Osteoblast (primary cell): Measurements from ENCODE around the gene WDR26. TPM values are rescaled to one million over a fixed set of nuclear protein-coding genes. Genes with fewer than 3 reads are reported as not detected.

Experiments used
- DNase-seq: peaks from one replicate; pipeline ENCODE4 v3.0.0; 2011; ENCODE audit warnings: low spot score, mixed read lengths; ENCODE audit not compliant: insufficient read length; ENCODE audit errors: missing footprints
- H2AFZ ChIP-seq: 2 replicates; pipeline ENCODE4 v1.6.0; 2011; ENCODE audit warnings: mild to moderate bottlenecking, low read length
- H3K27ac ChIP-seq: 2 replicates; pipeline ENCODE4 v1.5.1; 2011; ENCODE audit warnings: mild to moderate bottlenecking, low read depth, low read length, moderate library complexity
- H3K27me3 ChIP-seq: 2 replicates; pipeline ENCODE4 v1.6.0; 2012; ENCODE audit warnings: mild to moderate bottlenecking, control low read depth, inconsistent platforms, low read length, moderate library complexity; ENCODE audit not compliant: insufficient read depth
- H3K36me3 ChIP-seq: 2 replicates; pipeline ENCODE4 v1.5.1; 2011; ENCODE audit warnings: mild to moderate bottlenecking, low read length, control low read depth, moderate library complexity; ENCODE audit not compliant: insufficient read depth
- H3K4me1 ChIP-seq: 2 replicates; pipeline ENCODE4 v1.5.1; 2011; ENCODE audit warnings: mild to moderate bottlenecking, low read length, control low read depth, moderate library complexity; ENCODE audit not compliant: insufficient read depth
- H3K4me2 ChIP-seq: 2 replicates; pipeline ENCODE4 v1.6.0; 2011; ENCODE audit warnings: mild to moderate bottlenecking, low read length; ENCODE audit not compliant: insufficient read depth
- H3K4me3 ChIP-seq: fragments of 200-600 bp; sonication (generic); 3 replicates; pipeline ENCODE4 v1.5.1; 2012; ENCODE audit warnings: mild to moderate bottlenecking, low read length, inconsistent platforms; ENCODE audit not compliant: insufficient read depth
- H3K79me2 ChIP-seq: 2 replicates; pipeline ENCODE4 v1.6.0; 2012; ENCODE audit warnings: mild to moderate bottlenecking, low read length, control low read depth, inconsistent platforms; ENCODE audit not compliant: insufficient read depth
- H3K9me3 ChIP-seq: 2 replicates; pipeline ENCODE4 v1.5.1; 2011; ENCODE audit warnings: low read depth, low read length, control low read depth
- H4K20me1 ChIP-seq: 2 replicates; pipeline ENCODE4 v1.6.0; 2012; ENCODE audit warnings: mild to moderate bottlenecking, low read length, control low read depth; ENCODE audit not compliant: insufficient read depth
- total RNA-seq: library from RNA; depleted of rRNA; stranded (reverse); fragments of >200 nt; gene quantifications from 2 replicates; pipeline ENCODE4 v1.2.3, GENCODE V29; 2012
- TF ChIP-seq, protein P1 (sequence below): IDR thresholded peaks from 2 replicates; pipeline ENCODE4 v1.5.1; 2011; ENCODE audit warnings: mild to moderate bottlenecking, low read depth, low read length, moderate library complexity; ENCODE audit errors: extremely low read depth

WDR26 gene
- total RNA-seq, 1 donor = 78.9 TPM

DNA sequence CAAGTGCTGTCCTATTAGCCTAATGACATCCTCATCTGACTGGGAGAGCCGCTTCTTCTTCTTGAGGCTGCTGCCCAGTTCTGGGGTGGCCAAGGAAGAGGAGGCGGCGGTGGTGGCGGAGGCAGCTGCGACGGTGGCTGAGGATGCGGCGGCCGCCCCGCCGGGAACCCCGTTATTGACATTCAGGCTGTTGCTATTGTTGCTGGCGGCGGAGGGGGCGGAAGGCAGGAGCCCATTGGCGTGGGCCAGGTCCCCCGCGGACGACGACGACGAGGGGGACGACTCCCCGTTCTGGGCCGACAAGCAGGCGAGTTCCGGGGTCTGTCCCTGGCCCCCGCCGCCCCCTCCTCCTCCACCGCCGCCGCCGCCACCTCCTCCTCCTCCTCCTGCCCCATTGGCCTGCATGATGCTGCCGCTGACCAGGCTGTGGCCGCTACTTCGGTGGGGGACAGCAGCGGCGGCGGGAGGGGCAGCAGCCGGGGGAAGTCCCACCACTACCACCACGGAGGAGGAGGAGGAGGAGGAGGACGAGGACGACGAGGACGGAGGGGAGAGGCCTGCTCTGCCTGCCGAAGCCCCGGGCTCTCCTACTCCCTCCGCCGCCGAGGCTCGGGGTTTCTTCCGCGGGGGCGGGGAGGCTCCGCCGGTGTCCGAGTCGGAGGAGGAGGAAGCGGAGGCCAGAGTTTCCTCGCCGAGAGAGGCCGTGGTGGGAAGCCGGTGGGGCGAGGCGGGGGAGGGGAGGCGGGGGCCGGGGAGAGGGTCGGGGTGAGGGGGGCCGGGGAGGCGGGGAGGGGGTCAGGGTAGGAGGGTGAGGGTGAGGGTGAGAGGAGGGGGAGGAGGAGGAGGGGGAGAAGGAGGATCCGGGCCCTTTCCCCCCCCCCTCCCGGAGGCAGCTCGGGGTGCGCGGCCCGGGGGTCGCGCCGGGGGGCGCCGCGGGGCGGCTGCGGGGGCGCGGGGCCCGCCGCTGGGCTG, 610 bp downstream of the WDR26 start:
- DNase-seq = peak; percentile 91
- peak overlapping the region; percentile 95 for H3K4me3 ChIP-seq
- no peaks in the 10 kb centered on the region for H3K9me3 ChIP-seq
- TF ChIP-seq, protein P1, sequence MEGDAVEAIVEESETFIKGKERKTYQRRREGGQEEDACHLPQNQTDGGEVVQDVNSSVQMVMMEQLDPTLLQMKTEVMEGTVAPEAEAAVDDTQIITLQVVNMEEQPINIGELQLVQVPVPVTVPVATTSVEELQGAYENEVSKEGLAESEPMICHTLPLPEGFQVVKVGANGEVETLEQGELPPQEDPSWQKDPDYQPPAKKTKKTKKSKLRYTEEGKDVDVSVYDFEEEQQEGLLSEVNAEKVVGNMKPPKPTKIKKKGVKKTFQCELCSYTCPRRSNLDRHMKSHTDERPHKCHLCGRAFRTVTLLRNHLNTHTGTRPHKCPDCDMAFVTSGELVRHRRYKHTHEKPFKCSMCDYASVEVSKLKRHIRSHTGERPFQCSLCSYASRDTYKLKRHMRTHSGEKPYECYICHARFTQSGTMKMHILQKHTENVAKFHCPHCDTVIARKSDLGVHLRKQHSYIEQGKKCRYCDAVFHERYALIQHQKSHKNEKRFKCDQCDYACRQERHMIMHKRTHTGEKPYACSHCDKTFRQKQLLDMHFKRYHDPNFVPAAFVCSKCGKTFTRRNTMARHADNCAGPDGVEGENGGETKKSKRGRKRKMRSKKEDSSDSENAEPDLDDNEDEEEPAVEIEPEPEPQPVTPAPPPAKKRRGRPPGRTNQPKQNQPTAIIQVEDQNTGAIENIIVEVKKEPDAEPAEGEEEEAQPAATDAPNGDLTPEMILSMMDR = no peak
- H3K79me2 ChIP-seq = peaks cover 66% of the 10 kb centered on the region
- H3K27ac ChIP-seq = peak overlapping the region; percentile 67
- peak overlapping the region; percentile 98 for H3K4me2 ChIP-seq
- peaks cover 35% of the 10 kb centered on the region for H4K20me1 ChIP-seq
- H3K4me1 ChIP-seq = peaks cover 49% of the 10 kb centered on the region
- peaks cover 11% of the 10 kb centered on the region for H3K36me3 ChIP-seq
- no peak overlapping the region for H2AFZ ChIP-seq
- H3K27me3 ChIP-seq = no peaks in the 10 kb centered on the region

DNA sequence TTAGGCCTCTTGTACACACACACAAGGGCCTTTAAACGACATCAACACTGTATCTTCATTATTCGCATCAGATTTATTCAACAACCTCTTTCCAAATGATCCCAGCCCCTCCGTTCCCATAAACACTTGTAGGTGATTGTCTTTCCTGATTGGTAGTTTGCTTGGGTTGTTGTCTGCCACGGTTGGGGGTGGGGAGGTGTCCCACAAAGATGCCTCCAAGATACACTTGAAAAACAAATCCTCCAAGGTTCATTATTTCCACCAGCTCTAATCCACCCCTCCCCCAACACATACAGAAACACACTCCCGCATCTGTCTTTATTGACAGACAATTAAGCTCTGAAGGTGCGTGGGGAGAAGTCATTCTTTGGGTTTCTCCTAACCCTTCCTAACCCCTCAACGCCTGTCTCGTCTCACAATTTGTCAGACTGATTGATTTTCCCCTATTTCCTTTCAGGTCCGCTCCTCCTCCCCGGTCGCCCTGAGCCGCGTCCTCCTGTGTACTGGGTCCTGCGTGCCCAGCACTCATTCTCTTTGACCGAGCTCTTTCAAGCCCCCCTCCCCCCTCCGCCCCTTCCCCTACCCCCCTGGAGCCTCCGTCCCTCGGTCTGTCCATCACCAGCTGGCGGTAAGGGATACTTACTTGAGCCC, 1.4 kb downstream of the WDR26 start:
- Histone ChIP-seq H3K9me3 (no peaks in the 10 kb centered on the region), H3K79me2 (peaks cover 72% of the 10 kb centered on the region), H3K27me3 (no peaks in the 10 kb centered on the region), H3K27ac (peak overlapping the region; percentile 67), H3K4me1 (peaks cover 50% of the 10 kb centered on the region), H3K4me2 (peak overlapping the region; percentile 98), H3K36me3 (peaks cover 15% of the 10 kb centered on the region), H4K20me1 (peaks cover 35% of the 10 kb centered on the region), H3K4me3 (peak overlapping the region; percentile 95), H2AFZ (no peak overlapping the region)
- peak; percentile 69 for DNase-seq
- TF ChIP-seq, protein P1 = no peak

DNA sequence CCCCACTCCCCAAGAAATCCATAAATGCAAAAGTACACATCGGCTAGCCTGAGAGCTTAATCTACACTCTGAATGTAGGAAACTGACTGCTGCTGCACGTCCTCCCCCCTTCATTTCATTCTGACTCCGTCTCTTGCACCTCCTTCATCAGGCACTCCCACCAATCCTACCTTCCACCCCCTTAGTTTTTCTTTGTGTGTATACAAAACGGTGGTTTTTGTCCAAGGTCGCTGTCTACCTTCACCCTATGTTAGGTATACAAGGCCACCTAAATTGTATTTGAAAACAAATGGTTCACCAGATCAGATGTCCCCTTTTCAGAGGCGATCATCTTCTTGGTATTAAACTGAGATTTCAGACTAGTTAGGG, 1.9 kb downstream of the WDR26 start:
- H3K4me2 ChIP-seq = peak overlapping the region; percentile 98
- H4K20me1 ChIP-seq = peaks cover 35% of the 10 kb centered on the region
- H3K4me1 ChIP-seq = peaks cover 55% of the 10 kb centered on the region
- H3K9me3 ChIP-seq = no peaks in the 10 kb centered on the region
- peaks cover 15% of the 10 kb centered on the region for H3K36me3 ChIP-seq
- H3K4me3 ChIP-seq = peak overlapping the region; percentile 95
- no peaks in the 10 kb centered on the region for H3K27me3 ChIP-seq
- H3K79me2 ChIP-seq = peaks cover 72% of the 10 kb centered on the region
- DNase-seq = peak; percentile 84
- no peak overlapping the region for H2AFZ ChIP-seq
- H3K27ac ChIP-seq = peak overlapping the region; percentile 60
- TF ChIP-seq, protein P1 = no peak

DNA sequence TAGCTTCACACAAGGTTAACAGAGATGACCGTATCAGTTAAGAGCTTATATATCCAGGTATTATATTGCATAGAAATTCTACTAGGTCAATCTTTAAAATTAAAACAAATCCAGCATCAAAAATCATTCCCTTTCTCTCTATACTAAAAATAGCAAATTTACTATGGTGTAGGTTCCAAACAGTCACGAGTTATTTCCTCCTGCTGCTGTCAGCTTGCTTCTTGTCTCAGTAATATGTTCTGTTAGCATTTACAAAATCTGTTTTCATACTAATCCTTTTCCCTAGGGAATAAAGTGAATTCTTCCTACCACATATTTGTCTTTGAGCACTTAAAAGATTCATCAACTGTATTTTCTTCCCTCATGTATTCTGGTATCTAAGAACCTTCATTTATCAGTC, 2.5 kb downstream of the WDR26 start:
- Histone ChIP-seq H3K27me3 (no peaks in the 10 kb centered on the region), H2AFZ (no peak overlapping the region), H3K4me2 (peak overlapping the region; percentile 98), H3K9me3 (no peaks in the 10 kb centered on the region), H3K36me3 (peaks cover 15% of the 10 kb centered on the region), H4K20me1 (peaks cover 37% of the 10 kb centered on the region), H3K4me3 (peak overlapping the region; percentile 95), H3K27ac (peak overlapping the region; percentile 60), H3K79me2 (peaks cover 72% of the 10 kb centered on the region), H3K4me1 (peaks cover 60% of the 10 kb centered on the region)
- peak; percentile 78 for DNase-seq
- TF ChIP-seq, protein P1 = no peak
